ENCODE results near the gene DNAH17.

DNA sequence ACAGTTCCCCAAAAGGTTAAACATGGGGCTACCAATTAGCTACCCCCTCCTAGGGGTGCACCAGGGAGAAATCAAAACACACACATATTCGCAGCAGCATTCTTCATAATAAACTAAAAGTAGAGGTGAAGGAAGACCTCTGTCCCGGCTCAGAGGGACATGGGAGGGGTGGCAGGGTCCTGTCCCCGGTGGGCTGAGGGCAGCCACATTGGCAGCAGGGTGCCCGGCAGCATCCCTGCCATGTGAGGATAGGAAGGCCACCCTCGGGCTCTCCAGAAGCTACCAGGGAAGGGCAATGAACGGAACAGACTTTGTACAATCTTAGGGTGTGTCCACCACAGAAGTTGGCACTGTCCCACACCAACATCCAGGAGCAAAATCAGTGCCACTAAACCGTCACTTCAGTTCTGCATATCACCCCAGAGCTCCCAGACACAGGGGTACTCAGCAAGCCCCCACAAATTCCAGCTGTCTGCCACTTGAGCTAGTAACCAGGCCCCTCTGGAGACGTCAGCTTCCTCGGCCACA is 3.1 kb upstream of the DNAH17 start:
- TF ChIP-seq, protein P1, sequence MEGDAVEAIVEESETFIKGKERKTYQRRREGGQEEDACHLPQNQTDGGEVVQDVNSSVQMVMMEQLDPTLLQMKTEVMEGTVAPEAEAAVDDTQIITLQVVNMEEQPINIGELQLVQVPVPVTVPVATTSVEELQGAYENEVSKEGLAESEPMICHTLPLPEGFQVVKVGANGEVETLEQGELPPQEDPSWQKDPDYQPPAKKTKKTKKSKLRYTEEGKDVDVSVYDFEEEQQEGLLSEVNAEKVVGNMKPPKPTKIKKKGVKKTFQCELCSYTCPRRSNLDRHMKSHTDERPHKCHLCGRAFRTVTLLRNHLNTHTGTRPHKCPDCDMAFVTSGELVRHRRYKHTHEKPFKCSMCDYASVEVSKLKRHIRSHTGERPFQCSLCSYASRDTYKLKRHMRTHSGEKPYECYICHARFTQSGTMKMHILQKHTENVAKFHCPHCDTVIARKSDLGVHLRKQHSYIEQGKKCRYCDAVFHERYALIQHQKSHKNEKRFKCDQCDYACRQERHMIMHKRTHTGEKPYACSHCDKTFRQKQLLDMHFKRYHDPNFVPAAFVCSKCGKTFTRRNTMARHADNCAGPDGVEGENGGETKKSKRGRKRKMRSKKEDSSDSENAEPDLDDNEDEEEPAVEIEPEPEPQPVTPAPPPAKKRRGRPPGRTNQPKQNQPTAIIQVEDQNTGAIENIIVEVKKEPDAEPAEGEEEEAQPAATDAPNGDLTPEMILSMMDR (IDR thresholded peaks at IDR 0.05): no peak
- TF ChIP-seq POLR2A (IDR thresholded peaks at IDR 0.05): no peak
- no peak for TF ChIP-seq POLR2AphosphoS5 (IDR thresholded peaks at IDR 0.05)
